HG03457 (cell line): ENCODE data around the gene VWF.
"Not testable (repeated sequence)": the region's sequence is repeated elsewhere in the genome, so short reads cannot be mapped to it uniquely, and the experiment has no call there.

Experiments used
- ATAC-seq: cut with Tn5 transposase; IDR thresholded peaks from one replicate; pipeline ENCODE4 v1.9.1; 2021; ENCODE audit warnings: moderate number of reproducible peaks; ENCODE audit not compliant: unreplicated experiment

The VWF gene

DNA sequence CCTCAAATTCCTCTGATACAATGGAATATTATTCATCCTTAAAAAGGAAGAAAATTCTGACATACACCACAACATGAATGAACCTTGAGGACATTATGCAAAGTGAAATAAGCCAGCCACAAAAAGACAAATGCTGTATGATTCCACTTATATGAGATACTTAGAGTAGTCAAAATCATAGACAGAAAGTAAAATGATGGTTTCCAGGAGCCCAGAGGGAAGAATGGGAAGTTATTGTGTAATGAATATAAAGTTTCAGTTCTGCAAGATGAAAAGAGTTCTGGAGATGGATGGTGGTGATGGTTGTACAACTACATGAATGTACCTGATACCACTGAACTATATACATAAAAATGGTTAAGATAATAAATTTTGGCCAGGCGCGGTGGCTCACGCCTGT lies 18.3 kb downstream of the VWF start:
- no peak for ATAC-seq

DNA sequence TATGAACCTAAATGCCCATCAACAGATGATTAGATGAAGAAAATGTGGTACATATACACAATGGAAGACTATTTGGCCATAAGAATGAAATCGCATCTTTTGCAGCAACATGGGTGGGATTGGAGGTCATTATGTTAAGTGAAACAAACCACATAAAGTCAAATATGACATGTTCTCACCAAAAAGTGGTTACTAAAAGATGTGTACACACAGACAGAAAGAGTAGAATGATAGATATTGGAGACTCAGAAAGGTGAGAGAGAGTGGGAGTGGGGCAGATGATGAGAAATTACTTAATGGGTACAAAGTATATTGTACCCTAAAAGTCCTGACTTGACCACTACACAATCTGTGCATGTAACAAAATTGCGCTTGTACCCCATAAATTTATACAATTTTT lies 19.6 kb downstream of the VWF start:
- no peak for ATAC-seq

DNA sequence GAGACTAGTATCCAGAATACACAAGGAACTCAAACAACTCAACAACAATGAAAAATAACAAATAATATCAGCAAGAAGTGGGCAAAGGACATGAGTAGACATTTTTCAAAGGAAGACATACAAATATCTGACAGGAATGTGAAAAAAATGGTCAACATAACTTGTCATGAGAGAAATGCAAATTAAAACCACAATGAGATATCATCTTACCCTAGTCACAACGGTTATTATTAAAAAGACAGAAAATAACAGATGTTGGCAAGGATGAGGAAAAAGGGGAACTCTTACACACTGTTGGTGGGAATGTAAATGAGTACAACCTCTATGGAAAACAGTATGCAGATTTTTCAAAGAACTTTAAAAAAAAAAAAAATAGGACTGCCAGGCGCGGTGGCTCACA lies 20.4 kb downstream of the VWF start:
- no peak for ATAC-seq

DNA sequence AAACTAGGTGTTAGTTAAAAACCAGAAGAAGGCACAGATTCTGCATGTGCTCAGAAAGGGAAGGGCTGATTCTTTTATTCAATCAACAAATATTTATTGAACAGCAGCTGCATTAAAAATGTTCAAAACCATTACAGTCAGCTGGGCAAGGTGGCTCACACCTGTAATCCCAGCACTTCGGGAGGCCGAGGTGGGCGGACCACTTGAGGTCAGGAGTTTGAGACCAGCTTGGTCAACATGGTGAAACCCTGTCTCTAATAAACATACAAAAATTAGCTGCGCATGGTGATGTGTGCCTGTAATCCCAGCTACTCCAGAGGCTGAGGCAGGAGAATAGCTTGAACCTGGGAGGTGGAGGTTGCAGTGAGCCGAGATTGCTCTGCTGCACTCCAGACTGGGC lies 22.4 kb downstream of the VWF start:
- not testable (repeated sequence) for ATAC-seq

- no peak for ATAC-seq
These were observed 25.2 kb downstream of the VWF start for GRCh38 chr12:6099316-6099715.

GRCh38 chr12:6097411-6097810 lies 27.1 kb downstream of the VWF start:
- no peak for ATAC-seq

DNA sequence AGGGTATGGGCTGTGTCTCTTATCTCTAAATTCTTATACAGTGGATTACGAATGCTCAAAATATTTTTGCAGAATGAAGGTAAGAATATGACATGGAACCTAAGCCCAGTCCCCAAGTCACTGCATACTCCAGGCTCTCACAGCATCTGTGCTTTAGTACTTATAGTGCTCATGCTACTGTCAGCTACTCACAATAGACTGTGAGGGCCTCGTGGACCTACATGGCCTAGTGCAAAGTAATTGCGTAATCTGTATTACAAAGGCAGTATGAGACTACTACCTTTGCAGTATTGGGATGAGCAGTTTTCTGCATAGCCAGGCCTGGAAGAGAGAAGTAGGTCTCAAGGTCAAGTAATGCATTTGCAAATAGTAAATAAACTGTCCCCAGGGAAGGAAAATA lies 27.9 kb downstream of the VWF start:
- no peak for ATAC-seq

DNA sequence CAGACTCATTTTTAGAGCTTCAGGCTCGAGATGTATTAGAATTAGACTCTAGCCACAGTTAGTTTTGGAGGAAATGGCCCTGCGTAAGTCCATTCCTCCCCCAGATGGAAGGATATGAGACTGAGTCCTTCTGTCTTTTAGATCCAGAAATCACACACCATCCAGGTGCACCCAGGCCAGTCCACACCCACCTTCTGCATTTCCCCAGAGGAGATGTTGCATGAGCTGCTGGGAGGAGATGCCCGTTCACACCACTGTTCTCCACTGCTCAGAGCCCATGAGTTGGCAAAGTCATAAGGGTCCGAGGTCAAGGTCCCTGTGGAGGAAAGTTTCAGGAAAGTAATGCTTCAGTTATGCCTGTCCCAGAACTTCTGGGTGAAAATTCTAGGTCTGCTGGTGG lies 29.2 kb downstream of the VWF start:
- no peak for ATAC-seq

- ATAC-seq = no peak
These were observed 30.7 kb downstream of the VWF start for GRCh38 chr12:6093764-6094163.

DNA sequence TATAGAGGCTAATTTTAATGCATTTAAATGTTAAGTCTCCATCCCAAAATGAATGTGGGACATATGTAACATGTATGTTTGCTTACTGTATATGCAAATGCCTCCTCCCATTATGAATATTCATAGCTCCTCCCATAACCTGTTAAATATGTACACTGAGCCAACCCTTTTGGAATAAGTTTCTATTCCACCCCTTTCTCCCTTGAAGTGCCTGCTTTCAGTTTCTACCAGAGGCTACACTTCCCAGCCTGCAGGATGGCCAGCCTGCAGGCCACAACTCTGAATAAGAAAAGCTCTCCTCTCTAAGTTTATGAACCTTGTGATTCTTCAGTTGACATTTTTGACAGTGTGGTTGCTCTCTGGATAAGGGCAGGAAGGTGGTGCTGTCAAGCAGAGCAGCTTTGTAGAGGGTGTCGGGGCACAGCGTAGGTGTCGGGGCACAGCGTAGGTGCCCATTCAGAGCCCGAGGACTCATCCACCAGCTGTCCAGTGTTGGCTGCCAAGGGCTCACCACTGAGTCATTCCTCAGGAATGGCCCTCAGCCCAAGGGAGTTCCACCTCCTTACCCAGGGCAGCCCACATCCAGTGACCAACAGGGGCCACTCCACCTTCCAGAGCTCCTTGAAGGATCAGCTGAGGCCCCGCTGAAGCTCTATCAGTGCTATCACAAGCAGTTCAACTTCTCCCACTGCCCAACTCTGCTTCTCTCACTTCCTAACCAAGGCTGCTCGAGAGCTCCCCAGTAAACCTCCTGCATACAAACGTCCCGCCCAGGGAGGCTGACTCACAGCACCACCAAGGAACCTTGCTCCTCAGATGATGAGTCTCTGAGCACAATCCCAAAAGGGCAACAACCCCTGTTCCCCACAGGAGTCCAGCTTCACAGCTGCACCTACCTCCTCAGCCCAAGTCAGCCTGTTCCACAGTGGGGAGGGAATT lies 31.4 kb downstream of the VWF start:
- no peak for ATAC-seq

GRCh38 chr12:6091786-6092566 lies 32.5 kb downstream of the VWF start:
- ATAC-seq = no peak

DNA sequence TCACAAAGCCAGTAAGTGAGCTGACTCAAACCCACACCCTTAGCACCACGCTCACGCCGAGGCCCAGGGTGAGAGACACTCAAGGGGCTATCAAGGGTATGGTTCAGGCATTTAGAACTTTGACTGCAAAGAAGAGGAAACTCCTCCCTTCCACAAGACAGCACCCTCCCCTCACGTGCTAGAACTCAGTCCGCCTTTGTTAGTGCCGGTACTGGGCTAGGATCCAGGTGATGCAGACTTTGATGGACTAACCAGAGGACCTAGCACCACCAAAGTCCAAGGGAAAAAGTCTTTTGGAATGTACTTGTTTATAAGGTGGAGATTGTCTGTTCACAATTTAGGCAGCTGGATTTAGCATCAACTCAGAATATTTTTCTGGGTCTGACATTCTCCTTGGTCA lies 33.7 kb downstream of the VWF start:
- ATAC-seq = no peak

DNA sequence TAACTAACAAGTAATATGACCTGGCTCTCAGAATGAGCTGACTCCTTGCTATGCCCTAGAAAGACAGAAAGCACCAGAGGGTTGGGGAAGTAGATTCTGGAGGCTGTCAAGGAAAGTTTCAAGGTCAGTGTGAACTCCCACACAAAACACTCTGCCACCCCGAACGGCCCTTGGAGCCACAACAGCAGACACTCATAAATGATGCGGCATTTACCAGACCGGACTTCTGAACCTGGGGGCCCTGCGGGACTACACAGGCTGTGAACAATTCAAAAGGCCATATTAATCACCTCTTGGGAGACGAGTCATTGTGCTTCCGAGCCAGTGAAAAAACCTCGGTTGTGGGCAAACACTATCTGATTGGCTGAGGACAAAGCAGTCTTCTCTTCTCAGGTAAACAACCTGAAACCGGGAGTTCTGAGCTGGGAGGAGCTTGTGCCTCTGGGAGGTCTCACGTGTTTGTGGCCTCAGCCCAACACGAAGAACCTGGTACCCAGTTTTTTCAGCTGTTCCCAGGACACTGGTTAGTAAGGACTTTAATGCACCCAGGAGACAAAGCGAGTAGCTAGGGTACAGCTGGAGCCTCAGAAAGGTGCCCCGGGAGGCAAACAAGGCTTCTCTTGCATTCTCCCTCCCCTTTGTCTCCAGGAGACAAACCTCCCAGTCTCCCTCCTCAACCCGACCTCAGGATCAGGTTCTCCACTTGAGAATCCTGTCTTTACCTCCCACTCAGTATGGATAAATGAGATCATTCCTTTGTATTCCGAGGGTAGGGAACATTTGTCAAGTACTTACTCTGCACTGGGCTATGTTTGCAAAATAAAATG lies 35.3 kb downstream of the VWF start:
- no peak for ATAC-seq

DNA sequence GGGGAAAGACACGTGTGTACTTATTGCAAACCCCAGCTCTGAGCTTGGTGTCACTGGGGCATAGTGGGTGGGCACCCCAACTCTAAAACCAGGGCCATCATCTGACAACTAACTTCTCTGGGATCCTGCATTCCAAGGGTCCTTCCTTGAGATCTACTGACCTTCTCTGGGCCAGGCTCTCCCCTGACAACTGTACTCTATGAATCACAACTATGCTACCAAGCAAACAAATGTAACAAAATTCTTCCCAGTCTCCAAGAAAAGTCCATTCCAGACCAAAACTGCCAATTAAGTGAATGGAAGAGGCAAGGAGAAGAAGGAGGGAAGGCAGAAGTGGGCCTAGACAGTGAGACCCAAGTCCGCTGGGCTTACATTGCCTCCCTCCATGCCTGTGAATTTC lies 38.2 kb downstream of the VWF start:
- ATAC-seq = no peak

GRCh38 chr12:6085841-6086240 lies 38.6 kb downstream of the VWF start:
- no peak for ATAC-seq

DNA sequence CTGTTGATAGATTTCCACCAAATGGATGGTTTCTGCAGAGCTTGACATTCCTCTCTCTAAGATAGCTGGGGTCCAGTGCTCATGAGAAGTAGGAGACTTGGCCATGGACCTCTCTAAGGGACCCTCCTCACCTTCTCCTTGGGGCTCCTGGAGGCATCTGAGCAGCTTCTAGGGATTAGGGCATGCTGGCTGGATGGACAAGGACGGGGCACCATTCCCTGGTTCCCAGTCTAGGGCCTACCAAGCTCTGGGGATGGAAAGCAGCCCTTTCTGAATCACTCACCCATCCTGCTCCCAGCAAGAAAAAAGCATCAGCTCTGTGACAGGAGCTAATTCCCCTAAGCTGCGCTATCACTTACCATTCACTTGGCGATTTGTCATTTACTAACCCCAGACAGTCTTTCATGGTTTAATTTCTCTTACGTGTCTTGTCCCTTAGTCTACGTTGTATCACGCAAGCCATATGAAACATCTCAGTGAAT lies 39.5 kb downstream of the VWF start:
- ATAC-seq = no peak

GRCh38 chr12:6084261-6084968 lies 40.1 kb downstream of the VWF start:
- ATAC-seq = no peak

DNA sequence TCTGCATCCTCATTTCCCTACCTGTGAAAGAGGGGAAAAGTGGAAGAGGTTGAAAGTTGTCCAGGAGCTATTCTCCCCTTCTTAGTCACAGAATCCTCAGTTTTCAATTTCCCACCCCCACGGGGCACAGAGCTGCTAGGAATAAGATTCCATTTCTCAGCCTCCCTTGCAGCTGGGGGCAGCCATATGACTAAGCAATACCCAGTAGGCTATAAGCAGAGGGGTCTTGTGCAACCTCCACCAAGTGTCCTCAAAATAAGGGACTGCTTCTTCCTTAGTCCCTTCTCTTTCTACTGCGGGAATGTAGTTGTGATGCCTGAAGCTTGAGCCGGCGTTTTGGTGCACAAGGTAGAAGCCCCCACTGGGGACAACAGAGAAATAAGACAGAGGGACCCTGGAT lies 40.9 kb downstream of the VWF start:
- ATAC-seq = no peak

DNA sequence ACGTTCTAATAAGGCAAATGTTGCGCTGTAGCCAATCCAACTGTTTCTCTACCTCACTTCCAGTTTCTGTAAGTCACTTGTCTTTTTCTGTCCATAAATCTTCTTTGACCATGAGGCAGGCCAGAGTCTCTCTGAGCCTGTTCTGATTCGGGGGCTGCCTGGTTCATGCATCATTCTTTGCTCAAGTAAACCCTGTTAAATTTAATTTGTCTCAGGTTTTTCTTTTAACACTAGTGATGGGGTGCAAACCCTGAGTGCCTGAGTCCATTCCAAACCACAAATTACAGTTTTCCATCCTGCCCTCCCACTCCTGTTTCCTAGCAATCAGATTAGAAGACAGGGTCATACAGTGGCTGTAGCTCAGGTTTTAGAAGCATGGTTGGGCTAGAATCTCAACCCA lies 41.9 kb downstream of the VWF start:
- ATAC-seq = no peak
